NCI-H1436 treated with DMSO at 0.1 percent for 48 hours (cell line): Measurements from ENCODE around the gene ACTL6A.
"Not testable (repeated sequence)": the region's sequence is repeated elsewhere in the genome, so short reads cannot be mapped to it uniquely, and the experiment has no call there.

Source experiments
- DNase-seq: peaks from one replicate; lab custom pipeline; 2025; lab: John Stamatoyannopoulos, UW

Gene ACTL6A

GRCh38 chr3:179562591-179563270 lies at the start of gene ACTL6A:
Gene ACTL6A, plus strand, starts transcription at chr3:179562926. Its CDS starts 167 bp downstream, at chr3:179563093.
- peak; percentile 99 for DNase-seq

DNA sequence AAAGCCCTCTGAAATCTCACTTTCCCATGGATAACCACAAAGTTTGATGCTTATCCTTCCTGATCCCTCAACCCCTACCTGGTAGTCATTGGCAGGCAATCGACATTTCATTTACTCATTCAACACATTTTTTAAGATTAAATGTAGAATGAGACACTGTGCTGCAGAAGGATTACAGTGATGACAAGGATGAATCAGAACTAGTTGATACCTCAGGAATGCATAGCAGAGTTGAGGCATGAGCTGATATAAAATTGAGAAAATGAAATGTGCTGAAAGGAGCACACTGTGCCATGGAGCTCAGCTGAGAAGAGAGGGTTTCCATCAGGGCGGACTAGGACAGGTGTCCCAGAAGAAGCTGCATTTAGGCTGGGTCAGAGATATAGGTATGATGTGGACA lies 48.9 kb upstream of the ACTL6A start:
- DNase-seq: no peak

- not testable (repeated sequence) for DNase-seq
Measured at GRCh38 chr3:179516461-179517251, 46.1 kb upstream of the ACTL6A start.

GRCh38 chr3:179526482-179526881 lies 36.2 kb upstream of the ACTL6A start:
- DNase-seq: no peak

DNA sequence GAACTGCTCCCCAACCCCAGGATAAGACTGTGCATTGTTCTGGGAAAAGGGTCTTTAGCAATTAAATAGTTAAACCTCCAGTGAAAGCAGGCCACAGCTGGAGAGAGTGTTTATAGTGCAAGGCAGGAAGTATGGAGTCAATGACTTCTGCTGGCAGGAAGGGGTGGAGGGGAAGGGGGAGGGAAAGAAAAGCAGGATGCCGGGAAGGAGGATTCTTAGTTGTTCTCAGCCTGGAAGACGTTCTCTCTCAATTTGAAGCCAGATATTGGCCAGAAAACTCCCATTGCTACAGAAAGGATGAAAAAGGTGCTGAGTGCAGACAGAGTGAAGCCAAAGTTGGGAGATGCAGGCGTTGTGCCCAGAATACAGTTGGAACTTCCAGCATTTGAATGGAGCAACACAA lies 35.7 kb upstream of the ACTL6A start:
- no peak for DNase-seq

DNA sequence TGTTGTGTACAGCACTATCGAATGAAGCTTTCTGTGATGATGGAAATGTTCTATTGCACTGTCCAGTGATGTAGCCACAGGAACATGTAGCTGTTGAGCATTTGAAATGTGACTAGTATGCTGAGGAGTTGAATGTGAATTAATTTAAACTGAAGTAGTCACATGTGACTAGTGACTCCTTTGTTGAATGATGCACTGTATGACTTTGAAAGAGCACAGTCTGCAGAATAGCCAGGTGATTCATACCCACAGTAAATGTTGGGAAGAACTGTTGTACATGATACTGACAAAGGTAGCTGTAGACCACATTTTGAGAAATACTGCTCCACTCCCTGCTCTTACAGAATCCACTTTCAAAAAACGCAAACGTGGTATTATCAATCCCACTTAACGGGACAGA lies 34.0 kb upstream of the ACTL6A start:
- DNase-seq: no peak

DNA sequence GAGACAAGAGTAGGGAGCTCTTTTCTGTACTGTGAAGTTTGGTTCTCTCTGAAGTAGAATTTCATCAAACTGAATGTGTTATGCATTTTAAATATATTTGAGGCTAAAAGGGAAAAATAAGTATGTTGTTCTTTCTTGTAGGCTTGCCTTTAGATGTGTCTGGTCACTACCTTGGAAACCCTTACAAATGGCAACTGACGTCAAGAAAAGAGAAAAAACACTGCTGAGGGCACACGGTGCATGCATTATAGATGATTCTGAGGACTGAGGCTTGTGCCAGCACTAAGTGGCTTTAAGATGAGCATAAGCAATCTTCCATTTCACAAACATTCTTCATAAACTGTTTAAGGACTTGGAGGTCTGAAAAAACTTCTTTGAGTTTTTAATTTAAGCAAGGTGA lies 31.1 kb upstream of the ACTL6A start:
- no peak for DNase-seq

DNA sequence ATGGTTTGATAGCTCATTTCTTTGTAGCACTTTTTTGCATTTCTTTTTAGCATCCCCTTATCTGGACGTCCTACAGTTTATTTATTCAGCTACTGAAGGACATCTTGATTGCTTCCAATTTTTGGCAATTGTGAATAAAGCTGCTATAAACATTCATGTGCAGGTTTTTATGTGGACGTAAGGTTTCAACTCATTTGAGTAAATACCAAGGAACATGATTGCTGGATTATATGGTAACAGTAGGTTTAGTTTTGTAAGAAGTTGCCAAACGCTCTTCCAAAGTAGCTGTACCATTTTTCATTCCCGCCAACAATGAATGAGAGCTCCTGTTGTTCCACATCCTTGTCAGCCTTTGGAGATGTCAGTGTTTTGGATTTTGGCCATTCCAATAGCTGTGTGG lies 29.5 kb upstream of the ACTL6A start:
- DNase-seq: no peak

GRCh38 chr3:179536256-179536655 lies 26.5 kb upstream of the ACTL6A start:
- DNase-seq: no peak

DNA sequence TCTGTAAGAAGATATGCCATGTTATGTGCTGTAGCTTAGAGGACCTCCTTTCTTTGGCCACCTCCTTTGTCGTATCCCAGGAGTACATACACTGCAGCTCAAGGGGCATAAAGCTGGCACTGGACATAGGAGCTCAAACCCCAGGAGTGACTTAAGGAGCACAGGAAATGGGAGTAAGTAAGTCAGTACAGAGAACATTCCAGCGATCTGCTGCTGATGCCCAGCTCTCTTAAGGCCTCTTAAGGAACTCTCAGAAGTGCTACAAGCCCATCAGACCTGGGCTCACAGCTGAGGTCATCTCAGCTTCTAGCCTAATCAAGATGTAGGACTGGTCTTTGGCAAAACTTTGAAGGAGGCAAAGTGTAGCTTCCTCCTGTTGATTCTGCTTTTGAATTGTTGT lies 21.6 kb upstream of the ACTL6A start:
- no peak for DNase-seq

DNA sequence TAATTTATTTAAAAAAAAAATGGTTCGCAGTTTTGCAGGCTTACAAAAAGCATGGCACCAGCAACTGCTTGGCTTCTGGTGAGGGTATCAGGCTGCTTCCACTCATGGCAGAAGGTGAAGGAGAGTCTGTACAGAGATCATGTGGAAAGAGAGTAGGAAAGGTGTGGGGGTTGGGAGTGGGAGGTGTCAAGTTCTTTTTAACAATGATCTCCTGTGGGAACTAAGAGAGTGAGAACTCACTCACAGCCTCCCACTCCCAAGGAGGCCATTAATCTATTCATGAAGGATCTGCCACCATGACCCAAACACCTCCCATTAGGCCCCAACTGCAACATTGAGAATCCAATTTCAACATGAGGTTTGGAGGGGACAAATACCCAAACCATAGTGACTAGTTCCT lies 21.1 kb upstream of the ACTL6A start:
- DNase-seq: no peak

DNA sequence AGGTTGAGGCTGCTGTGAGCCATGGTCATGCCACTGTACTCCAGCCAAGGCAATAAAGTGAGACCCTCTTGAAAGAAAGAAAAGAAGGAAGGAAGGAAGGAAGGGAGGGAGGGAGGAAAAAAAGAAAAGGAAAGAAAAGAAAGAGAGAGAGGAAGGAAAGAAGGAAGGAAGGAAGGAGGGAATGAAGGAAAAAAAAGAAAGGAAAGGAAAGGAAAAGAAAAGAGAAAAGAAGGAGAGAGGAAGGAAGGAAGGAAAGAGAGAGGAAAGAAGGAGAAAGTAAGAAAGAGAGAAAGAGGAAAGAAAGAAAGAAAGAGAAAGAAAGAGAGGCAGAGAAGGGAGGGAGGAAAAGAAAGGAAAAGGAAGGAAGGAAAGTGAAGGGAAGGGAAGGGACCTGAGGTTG lies 20.4 kb upstream of the ACTL6A start:
- DNase-seq: no peak

DNA sequence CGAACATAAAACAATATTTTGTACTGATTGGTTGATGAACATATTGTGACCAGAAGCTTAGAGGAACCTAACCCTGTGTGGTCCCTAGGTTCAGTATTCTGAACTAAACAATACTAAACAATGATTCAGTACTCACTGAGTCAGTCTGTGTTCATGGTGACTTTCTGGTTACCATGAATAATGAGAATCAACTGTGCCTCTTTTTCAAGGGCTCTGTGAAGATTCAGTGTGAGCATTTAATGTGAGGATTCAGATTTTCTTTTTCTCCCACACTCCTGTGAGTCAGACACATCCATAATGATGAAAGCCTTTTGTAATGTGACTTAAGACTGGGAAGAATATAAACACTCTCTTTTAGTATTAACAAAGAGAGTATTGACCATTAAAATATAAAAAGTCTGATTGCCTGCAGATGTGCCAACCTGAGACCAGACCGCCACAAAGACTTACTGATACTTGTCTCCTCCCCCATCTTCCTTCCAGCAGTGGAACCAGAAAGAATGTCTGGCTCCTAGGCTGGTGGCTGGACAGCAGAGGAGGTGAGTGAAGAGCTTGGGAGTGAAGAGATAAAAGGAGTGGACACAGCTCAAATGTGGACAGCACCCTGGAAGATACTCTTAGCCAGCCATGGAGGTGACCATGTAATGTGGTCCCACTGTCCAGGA lies 17.6 kb upstream of the ACTL6A start:
- DNase-seq: no peak

DNA sequence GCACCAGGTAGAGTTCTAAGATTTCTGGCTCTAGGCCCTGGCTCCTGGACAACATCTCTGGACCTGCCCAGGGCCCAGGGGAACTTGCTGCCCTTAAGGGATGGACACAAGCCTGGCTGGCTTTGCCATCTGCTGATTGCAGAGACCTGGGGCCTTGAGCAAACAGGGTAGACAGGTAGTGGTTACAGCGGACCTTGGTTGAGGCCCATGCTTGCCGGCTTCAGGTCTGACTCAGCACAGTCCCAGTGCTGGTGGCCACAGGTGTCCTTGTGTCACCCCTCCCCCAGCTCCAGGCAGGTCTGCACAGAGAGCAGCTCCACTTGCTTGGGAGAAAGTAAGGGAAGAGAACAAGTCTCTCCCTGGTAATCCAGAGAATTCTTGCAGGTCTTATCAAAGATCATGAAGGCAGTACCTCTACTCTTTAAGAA lies 15.9 kb upstream of the ACTL6A start:
- no peak for DNase-seq

DNA sequence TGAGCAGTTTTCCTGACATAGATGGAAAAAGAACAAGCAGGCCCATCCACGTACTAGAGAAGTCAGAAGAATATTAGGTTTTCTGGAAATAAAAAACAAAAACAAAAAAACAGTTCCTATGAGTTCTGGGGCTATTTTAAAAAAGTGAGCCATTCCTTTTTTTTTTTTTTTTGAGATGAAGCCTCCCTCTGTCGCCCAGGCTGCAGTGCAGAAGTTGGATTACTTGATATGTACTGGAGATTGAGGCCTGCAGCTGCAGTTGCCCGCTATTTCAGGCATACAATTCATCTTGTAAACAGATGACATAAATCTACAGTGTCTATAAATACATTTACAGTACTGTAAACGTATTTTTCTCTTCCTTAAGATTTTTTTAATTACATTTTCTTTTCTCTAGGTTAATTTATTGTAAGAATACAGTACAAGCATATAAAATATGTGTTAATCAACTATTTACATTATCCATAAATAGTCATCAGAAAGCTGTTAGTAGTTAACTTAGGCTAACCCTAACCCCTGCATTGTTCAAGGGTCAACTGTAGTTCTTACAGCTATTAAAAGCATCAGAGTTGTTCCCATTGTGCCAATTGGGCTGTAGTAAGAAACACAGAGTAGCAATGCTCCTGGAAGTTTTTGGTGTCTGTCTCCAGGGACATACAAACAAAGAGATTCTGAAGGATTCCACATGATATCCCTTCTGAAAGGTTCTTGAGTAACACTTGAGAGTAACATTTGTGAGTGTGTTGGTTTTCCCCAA lies 11.2 kb upstream of the ACTL6A start:
- DNase-seq: no peak

DNA sequence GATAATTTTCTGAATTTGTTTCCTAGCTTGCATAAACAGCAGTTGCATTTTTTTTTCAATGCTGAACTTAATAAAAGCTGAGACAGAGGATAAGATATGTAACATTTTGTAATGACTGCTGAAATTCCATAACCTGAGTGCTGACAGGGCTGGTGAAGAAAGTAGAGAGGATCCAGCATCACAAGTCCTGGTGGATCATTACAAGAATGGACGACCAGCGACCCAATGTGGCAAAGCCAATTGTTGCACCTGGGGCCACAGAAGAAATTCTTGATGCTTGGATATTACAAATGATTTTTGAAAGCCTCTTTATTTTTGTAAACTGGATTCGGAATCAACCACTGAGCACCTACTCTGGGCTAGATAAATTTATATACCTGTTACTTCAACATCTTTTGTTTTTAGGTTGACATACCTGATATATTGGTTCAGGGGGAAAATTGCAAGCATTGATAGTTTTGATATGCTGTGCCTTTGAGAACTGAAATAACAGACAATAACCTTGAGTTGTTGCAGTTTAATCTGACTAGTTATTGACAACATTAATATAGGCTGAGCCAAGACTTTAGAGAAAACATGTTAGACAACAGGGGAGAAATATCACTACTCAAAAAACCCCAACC lies 3.9 kb upstream of the ACTL6A start:
- no peak for DNase-seq

GRCh38 chr3:179560791-179561190 lies 1.9 kb upstream of the ACTL6A start:
- DNase-seq: no peak

DNA sequence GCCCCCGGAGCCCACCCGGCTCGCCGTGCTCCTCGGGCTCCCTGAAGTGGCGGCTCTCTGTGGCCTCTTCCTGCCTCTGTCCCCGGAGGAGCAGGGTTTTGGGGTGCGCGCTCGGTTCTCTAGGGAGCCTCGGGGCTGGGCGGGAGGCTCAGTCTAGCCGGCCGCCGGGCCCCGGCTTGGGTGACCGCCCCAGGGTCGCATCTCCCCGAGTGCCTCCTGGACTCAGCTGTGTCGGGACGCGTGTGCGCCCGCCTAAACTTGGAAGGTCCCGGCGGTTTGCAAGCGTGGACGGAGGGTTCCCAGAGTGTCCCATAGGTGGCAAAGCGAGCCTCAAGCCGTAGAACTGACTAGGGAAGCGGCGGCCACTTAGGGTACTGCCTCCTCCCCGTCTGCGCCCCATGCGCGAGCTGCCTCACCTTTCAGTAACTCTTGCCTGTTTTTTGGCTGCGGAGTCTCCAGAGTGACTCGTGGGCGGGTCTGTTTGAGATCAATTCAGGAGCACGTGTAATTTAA lies 601 bp downstream of the ACTL6A start:
- DNase-seq: no peak

- DNase-seq: no peak
Measured at GRCh38 chr3:179565496-179565895, 2.8 kb downstream of the ACTL6A start.

DNA sequence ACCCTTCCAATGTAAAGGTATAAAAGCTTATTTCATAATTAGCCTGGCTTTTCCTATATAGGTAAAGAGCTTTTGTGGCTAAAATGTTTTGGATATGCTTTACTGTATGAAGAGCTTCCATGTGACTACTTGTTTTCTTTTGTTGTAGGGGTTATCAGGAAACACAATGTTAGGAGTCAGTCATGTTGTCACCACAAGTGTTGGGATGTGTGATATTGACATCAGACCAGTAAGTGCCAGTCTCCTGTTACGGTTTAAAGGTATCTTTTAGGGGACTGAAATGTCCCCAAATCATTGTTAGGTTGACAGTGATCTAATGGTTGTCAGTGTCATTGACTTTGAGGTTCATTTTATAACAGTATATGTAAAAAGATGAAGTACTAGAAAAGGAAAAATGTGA lies 18.3 kb downstream of the ACTL6A start:
- no peak for DNase-seq

DNA sequence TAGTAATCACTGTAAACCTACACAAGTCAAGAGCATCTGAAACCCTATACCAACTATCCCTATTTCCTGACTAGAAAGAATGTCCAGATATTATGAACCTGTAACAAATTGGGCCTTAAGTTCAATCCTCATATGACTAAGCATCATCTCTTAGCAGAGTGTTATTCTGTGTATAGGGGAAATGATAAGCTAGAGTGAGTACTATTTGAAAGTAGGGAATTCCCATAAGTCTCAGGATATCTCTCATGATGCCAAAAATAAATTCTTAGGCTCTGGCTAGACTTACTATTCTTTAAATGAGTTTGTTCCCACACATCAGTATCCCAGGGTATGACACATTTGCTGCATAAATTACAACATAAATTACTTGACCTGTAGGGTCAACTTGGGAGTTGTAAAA lies 26.4 kb downstream of the ACTL6A start:
- no peak for DNase-seq

- DNase-seq: no peak
Measured at GRCh38 chr3:179590669-179591068, 27.9 kb downstream of the ACTL6A start.
